ENCODE measurements around the gene VTI1A. TPM values are rescaled to one million over a fixed set of nuclear protein-coding genes. Genes with fewer than 3 reads are reported as not detected.

VTI1A gene
- polyA plus RNA-seq, 1 donor from 2014 or later = 28.7 TPM

DNA sequence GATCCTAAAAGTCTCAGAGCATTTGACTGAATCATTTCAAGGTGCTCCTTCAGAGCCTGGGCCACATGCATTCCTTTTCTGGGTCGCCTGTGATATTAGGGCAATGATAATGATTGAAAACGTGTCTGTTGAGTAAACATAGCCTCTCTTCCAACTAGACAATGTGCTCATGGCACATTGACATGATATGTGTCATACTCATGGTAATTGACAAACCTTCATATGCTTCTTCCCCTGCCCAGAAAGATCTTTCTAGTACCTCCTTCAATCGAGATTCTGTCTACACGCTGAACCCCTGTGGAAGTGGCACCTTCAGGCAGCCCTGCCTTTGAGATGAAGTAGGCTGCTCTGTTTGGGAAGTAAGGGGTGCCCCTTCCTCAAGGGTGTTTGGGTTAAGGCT is 404.2 kb downstream of the VTI1A start:
- H3K9me3 ChIP-seq (ENCODE audit: low read length) = peaks cover 9% of the 10 kb centered on the region
- TF ChIP-seq SMC3 (conservative IDR thresholded peaks at IDR 0.05; ENCODE audit: poor library complexity) (no peak), RAD21 (conservative IDR thresholded peaks at IDR 0.05) (no peak), EZH2 (IDR thresholded peaks at IDR 0.05; ENCODE audit: borderline replicate concordance, insufficient read depth, low read length, poor library complexity, severe bottlenecking) (no peak), EP300 (conservative IDR thresholded peaks at IDR 0.05; ENCODE audit: poor library complexity, severe bottlenecking) (no peak), TAF1 (IDR thresholded peaks at IDR 0.05; ENCODE audit: low read depth) (no peak), POLR2AphosphoS5 (IDR thresholded peaks at IDR 0.05) (no peak), MXI1 (conservative IDR thresholded peaks at IDR 0.05; ENCODE audit: poor library complexity, severe bottlenecking) (no peak)
- TF ChIP-seq, protein P1, sequence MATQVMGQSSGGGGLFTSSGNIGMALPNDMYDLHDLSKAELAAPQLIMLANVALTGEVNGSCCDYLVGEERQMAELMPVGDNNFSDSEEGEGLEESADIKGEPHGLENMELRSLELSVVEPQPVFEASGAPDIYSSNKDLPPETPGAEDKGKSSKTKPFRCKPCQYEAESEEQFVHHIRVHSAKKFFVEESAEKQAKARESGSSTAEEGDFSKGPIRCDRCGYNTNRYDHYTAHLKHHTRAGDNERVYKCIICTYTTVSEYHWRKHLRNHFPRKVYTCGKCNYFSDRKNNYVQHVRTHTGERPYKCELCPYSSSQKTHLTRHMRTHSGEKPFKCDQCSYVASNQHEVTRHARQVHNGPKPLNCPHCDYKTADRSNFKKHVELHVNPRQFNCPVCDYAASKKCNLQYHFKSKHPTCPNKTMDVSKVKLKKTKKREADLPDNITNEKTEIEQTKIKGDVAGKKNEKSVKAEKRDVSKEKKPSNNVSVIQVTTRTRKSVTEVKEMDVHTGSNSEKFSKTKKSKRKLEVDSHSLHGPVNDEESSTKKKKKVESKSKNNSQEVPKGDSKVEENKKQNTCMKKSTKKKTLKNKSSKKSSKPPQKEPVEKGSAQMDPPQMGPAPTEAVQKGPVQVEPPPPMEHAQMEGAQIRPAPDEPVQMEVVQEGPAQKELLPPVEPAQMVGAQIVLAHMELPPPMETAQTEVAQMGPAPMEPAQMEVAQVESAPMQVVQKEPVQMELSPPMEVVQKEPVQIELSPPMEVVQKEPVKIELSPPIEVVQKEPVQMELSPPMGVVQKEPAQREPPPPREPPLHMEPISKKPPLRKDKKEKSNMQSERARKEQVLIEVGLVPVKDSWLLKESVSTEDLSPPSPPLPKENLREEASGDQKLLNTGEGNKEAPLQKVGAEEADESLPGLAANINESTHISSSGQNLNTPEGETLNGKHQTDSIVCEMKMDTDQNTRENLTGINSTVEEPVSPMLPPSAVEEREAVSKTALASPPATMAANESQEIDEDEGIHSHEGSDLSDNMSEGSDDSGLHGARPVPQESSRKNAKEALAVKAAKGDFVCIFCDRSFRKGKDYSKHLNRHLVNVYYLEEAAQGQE (IDR thresholded peaks at IDR 0.05; ENCODE audit: borderline replicate concordance) = no peak
- TF ChIP-seq, protein P2, sequence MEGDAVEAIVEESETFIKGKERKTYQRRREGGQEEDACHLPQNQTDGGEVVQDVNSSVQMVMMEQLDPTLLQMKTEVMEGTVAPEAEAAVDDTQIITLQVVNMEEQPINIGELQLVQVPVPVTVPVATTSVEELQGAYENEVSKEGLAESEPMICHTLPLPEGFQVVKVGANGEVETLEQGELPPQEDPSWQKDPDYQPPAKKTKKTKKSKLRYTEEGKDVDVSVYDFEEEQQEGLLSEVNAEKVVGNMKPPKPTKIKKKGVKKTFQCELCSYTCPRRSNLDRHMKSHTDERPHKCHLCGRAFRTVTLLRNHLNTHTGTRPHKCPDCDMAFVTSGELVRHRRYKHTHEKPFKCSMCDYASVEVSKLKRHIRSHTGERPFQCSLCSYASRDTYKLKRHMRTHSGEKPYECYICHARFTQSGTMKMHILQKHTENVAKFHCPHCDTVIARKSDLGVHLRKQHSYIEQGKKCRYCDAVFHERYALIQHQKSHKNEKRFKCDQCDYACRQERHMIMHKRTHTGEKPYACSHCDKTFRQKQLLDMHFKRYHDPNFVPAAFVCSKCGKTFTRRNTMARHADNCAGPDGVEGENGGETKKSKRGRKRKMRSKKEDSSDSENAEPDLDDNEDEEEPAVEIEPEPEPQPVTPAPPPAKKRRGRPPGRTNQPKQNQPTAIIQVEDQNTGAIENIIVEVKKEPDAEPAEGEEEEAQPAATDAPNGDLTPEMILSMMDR (IDR thresholded peaks at IDR 0.05; ENCODE audit: poor library complexity, severe bottlenecking) = no peak
- H3K27ac ChIP-seq (ENCODE audit: low read length) = no peak overlapping the region
- no peaks in the 10 kb centered on the region for H4K20me1 ChIP-seq (ENCODE audit: insufficient read depth)
- H3K4me3 ChIP-seq (ENCODE audit: low read length) = no peak overlapping the region
- H3K36me3 ChIP-seq (ENCODE audit: insufficient read depth, low read length) = no peaks in the 10 kb centered on the region
- no peak overlapping the region for H3K9ac ChIP-seq (ENCODE audit: low read length)
- no peak overlapping the region for H3K4me2 ChIP-seq (ENCODE audit: low read length)
- no peak overlapping the region for H2AFZ ChIP-seq (ENCODE audit: low read depth, low read length)
- H3K9me2 ChIP-seq (ENCODE audit: insufficient read depth, low read length) = no peaks in the 10 kb centered on the region
- no peaks in the 10 kb centered on the region for H3K79me2 ChIP-seq (replicated peaks; ENCODE audit: insufficient read depth, low read length)
- H3K27me3 ChIP-seq (ENCODE audit: insufficient read depth, low read depth, low read length) = no peaks in the 10 kb centered on the region
- no peaks in the 10 kb centered on the region for H3F3A ChIP-seq (ENCODE audit: insufficient read depth, low read length, poor library complexity, severe bottlenecking)

DNA sequence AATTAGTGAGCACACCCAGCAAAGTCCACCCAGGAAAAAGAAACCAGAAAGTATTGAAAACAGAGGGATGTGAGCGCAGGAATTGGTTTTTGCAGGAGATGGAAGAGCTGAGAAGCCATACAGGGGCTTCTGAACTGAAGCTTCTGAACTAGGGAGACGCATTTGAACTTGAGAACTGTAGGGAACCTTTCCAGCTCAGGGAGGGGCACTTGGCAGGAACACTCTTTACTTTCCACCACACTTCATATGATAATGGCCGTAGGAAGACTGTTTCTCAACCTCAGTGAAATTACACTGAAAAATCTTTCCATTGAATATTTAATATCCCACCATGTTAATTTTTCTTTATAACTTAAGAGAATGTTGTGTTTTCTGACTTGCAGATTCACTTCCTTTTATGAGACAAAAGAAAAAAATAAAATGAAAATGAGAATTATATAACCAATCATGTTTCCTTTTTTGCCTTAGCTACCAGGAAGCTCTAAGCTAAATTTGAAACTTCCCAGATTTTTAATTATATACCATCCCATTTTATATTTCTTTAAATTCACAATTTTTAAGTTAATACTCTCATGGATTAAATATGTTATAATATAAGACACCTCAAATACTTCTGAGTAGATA is 404.7 kb downstream of the VTI1A start:
- H3K9ac ChIP-seq (ENCODE audit: low read length) = no peak overlapping the region
- no peaks in the 10 kb centered on the region for H3K9me2 ChIP-seq (ENCODE audit: insufficient read depth, low read length)
- peaks cover 9% of the 10 kb centered on the region for H3K9me3 ChIP-seq (ENCODE audit: low read length)
- no peak overlapping the region for H2AFZ ChIP-seq (ENCODE audit: low read depth, low read length)
- no peaks in the 10 kb centered on the region for H3K79me2 ChIP-seq (replicated peaks; ENCODE audit: insufficient read depth, low read length)
- no peaks in the 10 kb centered on the region for H3K27me3 ChIP-seq (ENCODE audit: insufficient read depth, low read depth, low read length)
- H3K27ac ChIP-seq (ENCODE audit: low read length) = no peak overlapping the region
- no peak overlapping the region for H3K4me2 ChIP-seq (ENCODE audit: low read length)
- no peaks in the 10 kb centered on the region for H3F3A ChIP-seq (ENCODE audit: insufficient read depth, low read length, poor library complexity, severe bottlenecking)
- no peak overlapping the region for H3K4me3 ChIP-seq (ENCODE audit: low read length)
- no peaks in the 10 kb centered on the region for H4K20me1 ChIP-seq (ENCODE audit: insufficient read depth)
- TF ChIP-seq MXI1 (conservative IDR thresholded peaks at IDR 0.05; ENCODE audit: poor library complexity, severe bottlenecking) (no peak), SMC3 (conservative IDR thresholded peaks at IDR 0.05; ENCODE audit: poor library complexity) (no peak), POLR2AphosphoS5 (IDR thresholded peaks at IDR 0.05) (no peak), EP300 (conservative IDR thresholded peaks at IDR 0.05; ENCODE audit: poor library complexity, severe bottlenecking) (no peak), RAD21 (conservative IDR thresholded peaks at IDR 0.05) (no peak), TAF1 (IDR thresholded peaks at IDR 0.05; ENCODE audit: low read depth) (no peak), EZH2 (IDR thresholded peaks at IDR 0.05; ENCODE audit: borderline replicate concordance, insufficient read depth, low read length, poor library complexity, severe bottlenecking) (no peak)
- TF ChIP-seq, protein P1 (IDR thresholded peaks at IDR 0.05; ENCODE audit: borderline replicate concordance) = no peak
- TF ChIP-seq, protein P2 (IDR thresholded peaks at IDR 0.05; ENCODE audit: poor library complexity, severe bottlenecking) = no peak
- no peaks in the 10 kb centered on the region for H3K36me3 ChIP-seq (ENCODE audit: insufficient read depth, low read length)
